ENCODE measurements around the gene PGP.
A peak's percentile ranks its signal among the peaks of the same experiment; 100 is the strongest.

PGP gene

GRCh38 chr16:2197765-2198164 lies 16.9 kb downstream of the PGP start:
- Mint-ChIP-seq H3K4me1 (no peaks in the 10 kb centered on the region), H3K27ac (ENCODE audit: low read depth) (no peak overlapping the region), H3K27me3 (peaks cover 35% of the 10 kb centered on the region), H3K36me3 (ENCODE audit: insufficient read depth) (peaks cover 1% of the 10 kb centered on the region), H3K9me3 (no peaks in the 10 kb centered on the region), H3K4me3 (peak overlapping the region; percentile 66)
- ATAC-seq (replicated peaks; ENCODE audit: extremely low read depth, poor library complexity, severe bottlenecking) (no peak), DNase-seq (ENCODE audit: low spot score in 2 of 2) (no peak)

- H3K27me3 Mint-ChIP-seq: peaks cover 35% of the 10 kb centered on the region
- DNase-seq (ENCODE audit: low spot score in 2 of 2) (no peak), ATAC-seq (replicated peaks; ENCODE audit: extremely low read depth, poor library complexity, severe bottlenecking) (no peak)
- peaks cover 1% of the 10 kb centered on the region for H3K36me3 Mint-ChIP-seq (ENCODE audit: insufficient read depth)
- no peak overlapping the region for H3K27ac Mint-ChIP-seq (ENCODE audit: low read depth)
- no peaks in the 10 kb centered on the region for H3K9me3 Mint-ChIP-seq
- H3K4me1 Mint-ChIP-seq: no peaks in the 10 kb centered on the region
- peak overlapping the region; percentile 66 for H3K4me3 Mint-ChIP-seq
These were observed 17.6 kb downstream of the PGP start for GRCh38 chr16:2196981-2197511.

GRCh38 chr16:2196162-2196980 lies 18.3 kb downstream of the PGP start, which contains the start of gene CASKIN1:
Gene CASKIN1 (minus strand): TSS chr16:2196605. CDS start chr16:2196432, 173 bp downstream.
- ATAC-seq (replicated peaks; ENCODE audit: extremely low read depth, poor library complexity, severe bottlenecking) (peak; percentile 27), DNase-seq (ENCODE audit: low spot score in 2 of 2) (no peak)
- Mint-ChIP-seq H3K9me3 (no peaks in the 10 kb centered on the region), H3K27ac (ENCODE audit: low read depth) (no peak within 1 kb of the TSS), H3K27me3 (peaks cover 35% of the 10 kb centered on the region), H3K4me3 (peak within 1 kb of the TSS; percentile 66), H3K4me1 (no peaks in the 10 kb centered on the region), H3K36me3 (ENCODE audit: insufficient read depth) (peaks cover 1% of the 10 kb centered on the region)

GRCh38 chr16:2195322-2196161 lies 19.1 kb downstream of the PGP start:
- H3K4me3 Mint-ChIP-seq: peak overlapping the region; percentile 44
- no peaks in the 10 kb centered on the region for H3K4me1 Mint-ChIP-seq
- DNase-seq (ENCODE audit: low spot score in 2 of 2): no peak
- H3K27ac Mint-ChIP-seq (ENCODE audit: low read depth): no peak overlapping the region
- no peaks in the 10 kb centered on the region for H3K9me3 Mint-ChIP-seq
- H3K27me3 Mint-ChIP-seq: peaks cover 35% of the 10 kb centered on the region
- H3K36me3 Mint-ChIP-seq (ENCODE audit: insufficient read depth): peaks cover 1% of the 10 kb centered on the region
- no peak for ATAC-seq (replicated peaks; ENCODE audit: extremely low read depth, poor library complexity, severe bottlenecking)

- Mint-ChIP-seq H3K27me3 (peaks cover 35% of the 10 kb centered on the region), H3K27ac (ENCODE audit: low read depth) (no peak overlapping the region), H3K9me3 (no peaks in the 10 kb centered on the region), H3K4me1 (no peaks in the 10 kb centered on the region), H3K4me3 (peak overlapping the region; percentile 44), H3K36me3 (ENCODE audit: insufficient read depth) (peaks cover 1% of the 10 kb centered on the region)
- peak; percentile 70 for ATAC-seq (replicated peaks; ENCODE audit: extremely low read depth, poor library complexity, severe bottlenecking)
- peak in 1 of 2 donors; percentile 29 for DNase-seq (ENCODE audit: low spot score in 2 of 2)
These were observed 19.8 kb downstream of the PGP start for GRCh38 chr16:2194852-2195321.

GRCh38 chr16:2194166-2194834 lies 20.3 kb downstream of the PGP start:
- H3K9me3 Mint-ChIP-seq: no peaks in the 10 kb centered on the region
- no peak for ATAC-seq (replicated peaks; ENCODE audit: extremely low read depth, poor library complexity, severe bottlenecking)
- no peaks in the 10 kb centered on the region for H3K4me1 Mint-ChIP-seq
- no peak for DNase-seq (ENCODE audit: low spot score in 2 of 2)
- H3K36me3 Mint-ChIP-seq (ENCODE audit: insufficient read depth): peaks cover 1% of the 10 kb centered on the region
- H3K27me3 Mint-ChIP-seq: peaks cover 35% of the 10 kb centered on the region
- H3K27ac Mint-ChIP-seq (ENCODE audit: low read depth): no peak overlapping the region
- H3K4me3 Mint-ChIP-seq: peak overlapping the region; percentile 44

GRCh38 chr16:2191446-2191706 lies 23.3 kb downstream of the PGP start:
- Mint-ChIP-seq H3K9me3 (no peaks in the 10 kb centered on the region), H3K36me3 (ENCODE audit: insufficient read depth) (peaks cover 2% of the 10 kb centered on the region), H3K27me3 (peaks cover 12% of the 10 kb centered on the region), H3K27ac (ENCODE audit: low read depth) (no peak overlapping the region), H3K4me3 (no peak overlapping the region), H3K4me1 (no peaks in the 10 kb centered on the region)
- DNase-seq (ENCODE audit: low spot score in 2 of 2) (no peak), ATAC-seq (replicated peaks; ENCODE audit: extremely low read depth, poor library complexity, severe bottlenecking) (no peak)

- H3K9me3 Mint-ChIP-seq: no peaks in the 10 kb centered on the region
- no peak overlapping the region for H3K4me3 Mint-ChIP-seq
- DNase-seq (ENCODE audit: low spot score in 2 of 2) (no peak), ATAC-seq (replicated peaks; ENCODE audit: extremely low read depth, poor library complexity, severe bottlenecking) (no peak)
- no peak overlapping the region for H3K27ac Mint-ChIP-seq (ENCODE audit: low read depth)
- H3K4me1 Mint-ChIP-seq: no peaks in the 10 kb centered on the region
- peaks cover 3% of the 10 kb centered on the region for H3K36me3 Mint-ChIP-seq (ENCODE audit: insufficient read depth)
- peaks cover 12% of the 10 kb centered on the region for H3K27me3 Mint-ChIP-seq
These were observed 23.8 kb downstream of the PGP start for GRCh38 chr16:2190659-2191445.

- ATAC-seq (replicated peaks; ENCODE audit: extremely low read depth, poor library complexity, severe bottlenecking) (no peak), DNase-seq (ENCODE audit: low spot score in 2 of 2) (no peak)
- Mint-ChIP-seq H3K36me3 (ENCODE audit: insufficient read depth) (peaks cover 3% of the 10 kb centered on the region), H3K27me3 (peaks cover 9% of the 10 kb centered on the region), H3K9me3 (no peaks in the 10 kb centered on the region), H3K27ac (ENCODE audit: low read depth) (no peak overlapping the region), H3K4me3 (no peak overlapping the region), H3K4me1 (no peaks in the 10 kb centered on the region)
These were observed 24.5 kb downstream of the PGP start for GRCh38 chr16:2190002-2190658.

- no peaks in the 10 kb centered on the region for H3K4me1 Mint-ChIP-seq
- H3K27ac Mint-ChIP-seq (ENCODE audit: low read depth): no peak overlapping the region
- no peaks in the 10 kb centered on the region for H3K9me3 Mint-ChIP-seq
- H3K27me3 Mint-ChIP-seq: peaks cover 1% of the 10 kb centered on the region
- peaks cover 2% of the 10 kb centered on the region for H3K36me3 Mint-ChIP-seq (ENCODE audit: insufficient read depth)
- no peak for DNase-seq (ENCODE audit: low spot score in 2 of 2)
- no peak overlapping the region for H3K4me3 Mint-ChIP-seq
- ATAC-seq (replicated peaks; ENCODE audit: extremely low read depth, poor library complexity, severe bottlenecking): no peak
These were observed 25.3 kb downstream of the PGP start for GRCh38 chr16:2189252-2189893.

- H3K27me3 Mint-ChIP-seq: no peaks in the 10 kb centered on the region
These were observed 26.2 kb downstream of the PGP start for GRCh38 chr16:2188395-2188794.

More at GRCh38 chr16:2188395-2188794, 26.2 kb downstream of the PGP start:
- Mint-ChIP-seq H3K4me1 (no peaks in the 10 kb centered on the region), H3K4me3 (no peak overlapping the region), H3K36me3 (ENCODE audit: insufficient read depth) (peaks cover 2% of the 10 kb centered on the region), H3K9me3 (no peaks in the 10 kb centered on the region), H3K27ac (ENCODE audit: low read depth) (no peak overlapping the region)
- ATAC-seq (replicated peaks; ENCODE audit: extremely low read depth, poor library complexity, severe bottlenecking) (no peak), DNase-seq (ENCODE audit: low spot score in 2 of 2) (no peak)
